Measurements from ENCODE around the gene CHL1.

DNA sequence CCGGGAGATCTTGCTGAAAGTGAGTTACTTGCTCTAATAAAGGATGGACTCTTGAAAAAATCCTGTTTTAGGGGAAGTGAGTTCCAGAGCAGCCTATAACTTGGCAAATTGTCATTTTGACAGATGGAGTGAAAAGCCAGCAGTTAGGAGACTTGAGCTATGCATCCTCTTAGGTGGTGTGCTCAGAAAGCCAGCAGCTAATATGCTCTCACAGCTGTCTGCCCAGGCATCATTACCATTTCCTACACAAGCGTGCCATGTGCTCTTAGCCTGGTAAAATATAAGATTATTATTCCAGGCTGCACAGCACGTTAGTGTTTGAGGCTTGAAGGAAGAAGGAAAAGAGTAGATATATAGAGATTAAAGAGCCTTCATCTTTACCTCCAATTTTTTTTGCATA lies 151.0 kb downstream of the CHL1 start:
- TF ChIP-seq POLR2A (IDR thresholded peaks at IDR 0.05), result no peak
- no peak for TF ChIP-seq CTCF (IDR thresholded peaks at IDR 0.05)

Measured in prostate gland (tissue), 2 donors.